Epithelial cell of esophagus (primary cell): Measurements from ENCODE around the gene NGF.

Experiments
- DNase-seq: peaks from one replicate; pipeline ENCODE4 v3.0.0; 2010; ENCODE audit warnings: low read depth
- H3K4me3 ChIP-seq: 2 replicates; pipeline ENCODE4 v1.5.1; 2011; ENCODE audit warnings: mild to moderate bottlenecking, low read length, control low read depth
- TF ChIP-seq, protein P1 (sequence below): IDR thresholded peaks from 2 replicates; pipeline ENCODE4 v1.5.1; 2011; ENCODE audit warnings: low read depth, mild to moderate bottlenecking, low read length, control low read depth, inconsistent platforms; ENCODE audit not compliant: insufficient read depth; ENCODE audit errors: missing control alignments

Gene NGF

DNA sequence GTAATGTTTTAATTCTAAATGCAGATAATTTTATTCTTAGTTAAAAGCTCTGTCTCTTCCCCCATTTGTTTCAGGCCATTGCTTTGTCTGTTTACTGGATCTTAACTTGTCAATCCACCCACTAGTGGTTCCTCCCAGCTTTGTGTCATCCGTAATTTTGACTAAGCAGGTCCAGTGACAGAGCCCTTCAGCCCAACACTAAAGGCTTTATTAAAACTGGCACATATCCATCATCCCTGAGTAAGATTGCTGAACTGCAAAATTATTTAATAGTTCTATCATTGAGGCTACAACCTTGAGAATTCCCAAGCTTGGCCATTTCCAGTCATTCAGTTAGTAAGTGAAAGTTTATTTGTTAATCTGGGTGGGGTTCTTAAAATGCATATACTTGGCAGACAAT, 96.7 kb downstream of the NGF start:
- peak; percentile 33 for DNase-seq
- no peak overlapping the region for H3K4me3 ChIP-seq
- TF ChIP-seq, protein P1, sequence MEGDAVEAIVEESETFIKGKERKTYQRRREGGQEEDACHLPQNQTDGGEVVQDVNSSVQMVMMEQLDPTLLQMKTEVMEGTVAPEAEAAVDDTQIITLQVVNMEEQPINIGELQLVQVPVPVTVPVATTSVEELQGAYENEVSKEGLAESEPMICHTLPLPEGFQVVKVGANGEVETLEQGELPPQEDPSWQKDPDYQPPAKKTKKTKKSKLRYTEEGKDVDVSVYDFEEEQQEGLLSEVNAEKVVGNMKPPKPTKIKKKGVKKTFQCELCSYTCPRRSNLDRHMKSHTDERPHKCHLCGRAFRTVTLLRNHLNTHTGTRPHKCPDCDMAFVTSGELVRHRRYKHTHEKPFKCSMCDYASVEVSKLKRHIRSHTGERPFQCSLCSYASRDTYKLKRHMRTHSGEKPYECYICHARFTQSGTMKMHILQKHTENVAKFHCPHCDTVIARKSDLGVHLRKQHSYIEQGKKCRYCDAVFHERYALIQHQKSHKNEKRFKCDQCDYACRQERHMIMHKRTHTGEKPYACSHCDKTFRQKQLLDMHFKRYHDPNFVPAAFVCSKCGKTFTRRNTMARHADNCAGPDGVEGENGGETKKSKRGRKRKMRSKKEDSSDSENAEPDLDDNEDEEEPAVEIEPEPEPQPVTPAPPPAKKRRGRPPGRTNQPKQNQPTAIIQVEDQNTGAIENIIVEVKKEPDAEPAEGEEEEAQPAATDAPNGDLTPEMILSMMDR: no peak

DNA sequence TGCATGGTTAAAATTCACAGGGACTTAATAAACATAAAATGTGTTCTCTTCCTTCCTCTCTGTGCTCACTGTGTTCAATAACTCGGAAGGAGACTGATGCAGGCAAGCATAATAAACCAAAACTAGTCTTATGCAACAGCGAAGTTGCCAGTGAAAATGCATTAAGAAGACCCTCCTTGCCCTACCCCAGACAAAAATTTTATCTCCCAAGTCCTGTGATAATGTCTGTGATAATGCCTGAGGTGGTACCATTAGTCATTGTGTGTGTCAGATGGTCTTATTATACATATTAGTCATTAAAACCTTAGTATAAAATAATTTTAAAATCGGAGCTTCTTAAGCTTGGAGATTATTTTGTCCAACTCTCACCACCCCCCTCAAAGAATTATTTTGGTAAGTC, 97.8 kb downstream of the NGF start:
- DNase-seq: peak; percentile 42
- TF ChIP-seq, protein P1: no peak
- H3K4me3 ChIP-seq: no peak overlapping the region

DNA sequence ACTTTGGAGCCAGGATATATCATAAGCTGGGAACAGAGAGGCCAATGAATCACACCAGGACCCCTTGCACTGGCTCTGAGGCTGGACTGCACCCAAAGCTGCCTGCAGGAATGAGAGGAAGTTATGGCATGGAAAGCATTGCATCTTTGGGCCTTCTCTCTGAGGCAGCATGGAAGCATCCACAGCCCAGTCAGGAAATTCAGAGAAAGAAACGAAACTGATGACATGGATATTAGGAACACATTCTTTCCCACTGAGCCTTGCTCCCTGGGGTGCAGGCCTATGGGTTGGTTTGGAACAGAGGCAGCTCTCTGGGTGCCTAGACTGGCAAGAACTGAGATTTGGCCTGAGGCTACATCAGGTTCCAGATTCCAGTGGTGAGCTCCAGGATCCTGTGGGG, 98.6 kb downstream of the NGF start:
- TF ChIP-seq, protein P1: no peak
- no peak overlapping the region for H3K4me3 ChIP-seq
- no peak for DNase-seq

DNA sequence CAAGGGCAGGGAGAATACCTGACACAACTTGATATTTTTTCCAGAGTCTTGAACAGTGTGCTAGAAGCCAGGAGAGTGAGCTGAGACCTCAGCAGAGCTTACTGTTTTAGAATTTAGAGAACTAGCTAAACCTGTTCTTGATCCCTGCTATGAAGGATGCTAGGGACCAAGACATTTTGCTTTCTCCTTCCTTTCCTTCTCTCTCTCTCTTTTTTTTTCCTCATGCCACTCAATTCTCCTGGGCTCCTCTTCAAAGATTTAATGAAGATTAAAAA, 99.0 kb downstream of the NGF start:
- no peak overlapping the region for H3K4me3 ChIP-seq
- TF ChIP-seq, protein P1: no peak
- DNase-seq: peak; percentile 27

DNA sequence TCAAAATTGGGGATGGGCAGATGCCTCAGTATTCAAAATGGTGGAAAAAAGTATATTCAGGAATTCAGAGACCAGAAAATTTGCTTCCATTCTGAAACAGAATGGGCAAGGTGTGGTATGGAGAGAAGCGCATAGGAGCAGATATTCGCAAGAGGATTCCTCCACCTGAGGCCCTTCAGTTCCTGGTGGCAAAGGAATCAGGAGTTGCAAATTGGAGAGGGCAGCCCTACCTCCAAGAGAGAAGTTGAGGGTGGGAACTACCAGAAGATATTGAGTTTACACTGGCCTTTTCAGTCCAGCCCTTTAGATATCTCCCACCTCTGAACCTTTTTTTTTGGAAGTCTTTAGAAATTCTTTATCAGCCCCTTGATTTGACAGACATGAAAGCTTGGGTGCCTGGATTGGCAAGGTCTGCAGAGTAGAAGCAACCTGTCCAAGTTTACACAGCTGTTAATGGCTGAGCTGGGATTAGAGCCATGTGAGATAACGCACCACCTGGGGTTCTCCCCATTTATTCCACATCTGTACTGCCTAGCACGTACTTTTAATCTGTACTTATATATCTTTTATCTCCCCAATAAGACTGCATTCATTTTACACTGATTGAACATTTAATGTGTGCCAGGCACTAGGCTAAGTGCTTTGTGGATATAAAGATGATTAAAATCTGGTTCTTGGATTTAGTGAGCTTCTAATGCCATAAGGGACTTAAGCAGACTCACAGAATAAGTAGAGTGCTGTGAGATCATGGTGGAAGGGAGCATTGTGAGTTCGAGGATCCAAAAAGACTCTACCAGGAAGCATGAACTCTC, 99.5 kb downstream of the NGF start:
- no peak for DNase-seq
- TF ChIP-seq, protein P1: no peak
- no peak overlapping the region for H3K4me3 ChIP-seq

DNA sequence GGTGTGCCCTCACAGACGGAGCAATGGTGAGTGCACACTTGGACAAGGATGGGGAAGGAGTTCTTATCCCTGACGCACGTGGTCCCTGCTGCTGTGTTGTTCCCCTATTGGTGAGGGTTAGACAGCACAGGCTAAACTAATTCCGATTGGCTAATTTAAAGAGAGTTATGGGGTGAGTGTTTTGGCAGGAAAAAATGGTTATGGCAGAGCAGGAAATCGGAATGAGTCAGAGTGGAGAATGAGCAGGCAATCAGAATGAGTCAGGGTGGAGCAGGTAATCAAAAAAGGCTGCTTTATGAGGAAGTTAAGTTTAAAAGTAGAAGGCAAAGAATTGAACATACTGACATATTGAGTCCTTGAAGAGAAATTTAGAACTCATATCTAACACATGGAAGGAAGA, 100.5 kb downstream of the NGF start:
- no peak overlapping the region for H3K4me3 ChIP-seq
- peak; percentile 41 for DNase-seq
- TF ChIP-seq, protein P1: no peak

DNA sequence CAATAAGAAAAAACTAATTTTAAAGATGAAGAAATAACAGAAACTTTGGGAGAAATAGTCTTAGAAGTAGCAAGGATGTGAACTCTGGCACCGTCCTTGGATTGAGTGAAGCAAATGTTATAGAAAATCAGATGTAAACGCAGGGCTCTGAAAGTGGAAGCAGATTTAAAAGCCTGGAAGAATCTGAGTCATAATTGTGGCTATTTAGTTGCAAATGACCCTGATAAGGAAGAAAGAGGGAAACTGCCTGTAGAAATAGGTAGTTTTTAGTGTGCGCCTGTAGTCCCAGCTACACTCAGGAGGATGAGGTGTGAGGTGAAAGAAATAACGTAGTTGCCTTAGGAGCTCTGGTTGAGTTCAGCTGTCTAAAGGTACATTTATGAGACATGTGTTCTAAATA, 101.0 kb downstream of the NGF start:
- TF ChIP-seq, protein P1: no peak
- no peak for DNase-seq

More for the DNA sequence above, 101.0 kb downstream of the NGF start:
- H3K4me3 ChIP-seq: no peak overlapping the region
